ENCODE measurements around the gene OBI1. TPM values are rescaled to one million over a fixed set of nuclear protein-coding genes. Genes with fewer than 3 reads are reported as not detected.

The OBI1 gene
- total and polyA plus RNA-seq, 9 of the 15 experiments (the other 6 are each of a cell fraction or from before 2014, with no cell fraction given), result 8.7 to 18.4 (median 14.2) TPM

- TF ChIP-seq KDM5B (IDR thresholded peaks at IDR 0.05; ENCODE audit: insufficient replicate concordance, low read depth, low read length), result no peak
- TF ChIP-seq ZNF280A (IDR thresholded peaks at IDR 0.05; ENCODE audit: low read depth, partially characterized antibody), result no peak
- TF ChIP-seq ARID3B (CRISPR knock-in tag; IDR thresholded peaks at IDR 0.05; ENCODE audit: borderline replicate concordance), result no peak
- TF ChIP-seq NFIC (IDR thresholded peaks at IDR 0.05), result no peak
Observed at GRCh38 chr13:78597602-78597932, 61.4 kb downstream of the OBI1 start (continued).

GRCh38 chr13:78596736-78597601 lies 62.0 kb downstream of the OBI1 start:
- POLR2A ChIA-PET, result no interaction called here
- 65% methylated on average over 42 of the region's 50 CpGs for WGBS (ENCODE audit: insufficient coverage, low coverage, missing lambda C conversion rate)

More at GRCh38 chr13:78596736-78597601, 62.0 kb downstream of the OBI1 start:
- Histone ChIP-seq H4K20me1 (replicated peaks; ENCODE audit: control insufficient read depth, insufficient read depth, low read length) (no peaks in the 10 kb centered on the region), H3K27ac (ENCODE audit: extremely low read depth, low read depth, low read length) (no peak overlapping the region), H3K36me3 (ENCODE audit: control insufficient read depth, insufficient read depth, low read length) (no peaks in the 10 kb centered on the region), H3K9me1 (ENCODE audit: control insufficient read depth, insufficient read depth, low read length) (no peaks in the 10 kb centered on the region), H3K4me3 (no peak overlapping the region), H3K79me2 (ENCODE audit: control insufficient read depth, insufficient read depth, low read length) (no peaks in the 10 kb centered on the region), H3K4me2 (ENCODE audit: insufficient read depth, low read length) (no peak overlapping the region), H3K9me3 (replicated peaks; ENCODE audit: control insufficient read depth, insufficient read depth, low read depth, low read length) (no peaks in the 10 kb centered on the region), H3K4me1 (replicated peaks in 1 of 2; ENCODE audit: control insufficient read depth in 2 of 2, insufficient read depth in 2 of 2, low read length in 2 of 2) (no peaks in the 10 kb centered on the region), H3K9ac (ENCODE audit: insufficient read depth in 1 of 2, low read depth in 2 of 2, low read length in 2 of 2) (no peak overlapping the region), H3K27me3 (ENCODE audit: control insufficient read depth in 2 of 2, insufficient read depth in 2 of 2, low read length in 2 of 2) (peaks cover 0 to 7% of the 10 kb centered on the region in 2 experiments; a peak in 2 of 5 replicates), H2AFZ (ENCODE audit: low read depth, low read length) (no peak overlapping the region)
- in situ Hi-C loops (cut with MboI) (no loop called here), intact Hi-C loops (cut with micrococcal nuclease) (no loop called here)
- TF ChIP-seq E2F5 (CRISPR knock-in tag; IDR thresholded peaks at IDR 0.05) (no peak), PKNOX1 (IDR thresholded peaks at IDR 0.05) (no peak), ZNF57 (CRISPR knock-in tag; IDR thresholded peaks at IDR 0.05) (no peak), JUN (IDR thresholded peaks at IDR 0.05; ENCODE audit: borderline replicate concordance, low read depth, low read length) (no peak), JUN (CRISPR knock-in tag; IDR thresholded peaks at IDR 0.05; ENCODE audit: borderline replicate concordance) (no peak)
- DNase-seq (ENCODE audit: extremely low read depth in 1 of 4, low spot score in 3 of 4) (no peak), ATAC-seq (no peak), FAIRE-seq (no peak)
- no TSS peak for BruUV-seq (replicated peaks)
- CTCF ChIA-PET (ENCODE audit: low intra/inter-chr PET ratio), result no interaction called here

Data from K562 (cell line).